Nephron (organoid): ENCODE results near the gene PTPRT.
A peak's percentile ranks its signal among the peaks of the same experiment; 100 is the strongest.
"Not testable (repeated sequence)": the region's sequence is repeated elsewhere in the genome, so short reads cannot be mapped to it uniquely, and the experiment has no call there.

Source experiments
- H3K27ac Mint-ChIP-seq, 3 experiments: 2 replicates each; pipeline ENCODE4 v1.8.0; 2020; ENCODE audit warnings: mixed read lengths in 3 of 3, mild to moderate bottlenecking in 2 of 3, moderate library complexity in 1 of 3
- H3K27me3 Mint-ChIP-seq: 2 replicates; pipeline ENCODE4 v1.8.0; 2021; ENCODE audit warnings: low read depth, mild to moderate bottlenecking, moderate library complexity, mixed read lengths
- H3K36me3 Mint-ChIP-seq: 2 replicates; pipeline ENCODE4 v1.8.0; 2020; ENCODE audit warnings: low read depth, mixed read lengths
- H3K4me1 Mint-ChIP-seq: 2 replicates; pipeline ENCODE4 v1.8.0; 2020; ENCODE audit warnings: mixed read lengths
- H3K4me3 Mint-ChIP-seq, 3 experiments: 2 replicates each; pipeline ENCODE4 v1.8.0; 2020; ENCODE audit warnings: mild to moderate bottlenecking in 3 of 3, mixed read lengths in 3 of 3, moderate library complexity in 2 of 3
- H3K9me3 Mint-ChIP-seq: 2 replicates; pipeline ENCODE4 v1.8.0; 2020; ENCODE audit warnings: mixed read lengths
- TF ChIP-seq, protein P1 (sequence below), 3 experiments: fragments of 200-600 bp; sonication (generic); IDR thresholded peaks; one replicate each; pipeline ENCODE4 v1.5.0; 2021; ENCODE audit warnings: antibody characterized with exemption in 3 of 3; ENCODE audit not compliant: unreplicated experiment in 3 of 3

Gene PTPRT

DNA sequence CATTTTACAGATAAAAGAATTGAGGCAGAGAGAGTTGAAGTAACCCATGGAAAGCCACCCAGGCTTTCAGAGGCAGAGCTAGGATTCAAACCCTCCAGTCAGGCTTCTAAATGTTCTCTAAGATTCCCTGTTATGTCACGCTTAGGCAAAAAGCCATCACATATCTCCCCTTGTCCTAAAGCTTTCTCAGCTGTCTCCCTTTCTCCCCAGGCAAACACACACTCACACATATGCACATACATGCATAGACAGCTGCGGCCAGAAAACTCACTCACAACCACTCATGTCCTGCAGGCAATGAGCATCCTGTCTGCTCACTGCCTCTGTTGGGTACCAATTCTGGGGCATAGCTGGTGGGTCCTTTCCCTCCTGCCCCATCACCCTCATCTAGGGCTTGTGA, 975.6 kb downstream of the PTPRT start:
- H3K27me3 Mint-ChIP-seq = peaks cover 4% of the 10 kb centered on the region
- no peaks in the 10 kb centered on the region for H3K36me3 Mint-ChIP-seq
- TF ChIP-seq, protein P1, sequence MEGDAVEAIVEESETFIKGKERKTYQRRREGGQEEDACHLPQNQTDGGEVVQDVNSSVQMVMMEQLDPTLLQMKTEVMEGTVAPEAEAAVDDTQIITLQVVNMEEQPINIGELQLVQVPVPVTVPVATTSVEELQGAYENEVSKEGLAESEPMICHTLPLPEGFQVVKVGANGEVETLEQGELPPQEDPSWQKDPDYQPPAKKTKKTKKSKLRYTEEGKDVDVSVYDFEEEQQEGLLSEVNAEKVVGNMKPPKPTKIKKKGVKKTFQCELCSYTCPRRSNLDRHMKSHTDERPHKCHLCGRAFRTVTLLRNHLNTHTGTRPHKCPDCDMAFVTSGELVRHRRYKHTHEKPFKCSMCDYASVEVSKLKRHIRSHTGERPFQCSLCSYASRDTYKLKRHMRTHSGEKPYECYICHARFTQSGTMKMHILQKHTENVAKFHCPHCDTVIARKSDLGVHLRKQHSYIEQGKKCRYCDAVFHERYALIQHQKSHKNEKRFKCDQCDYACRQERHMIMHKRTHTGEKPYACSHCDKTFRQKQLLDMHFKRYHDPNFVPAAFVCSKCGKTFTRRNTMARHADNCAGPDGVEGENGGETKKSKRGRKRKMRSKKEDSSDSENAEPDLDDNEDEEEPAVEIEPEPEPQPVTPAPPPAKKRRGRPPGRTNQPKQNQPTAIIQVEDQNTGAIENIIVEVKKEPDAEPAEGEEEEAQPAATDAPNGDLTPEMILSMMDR (IDR thresholded peaks at IDR 0.05; ENCODE audit: unreplicated experiment in 3 of 3) = no peak
- no peaks in the 10 kb centered on the region for H3K4me1 Mint-ChIP-seq
- no peak overlapping the region for H3K27ac Mint-ChIP-seq
- no peak overlapping the region for H3K4me3 Mint-ChIP-seq
- H3K9me3 Mint-ChIP-seq = no peaks in the 10 kb centered on the region

DNA sequence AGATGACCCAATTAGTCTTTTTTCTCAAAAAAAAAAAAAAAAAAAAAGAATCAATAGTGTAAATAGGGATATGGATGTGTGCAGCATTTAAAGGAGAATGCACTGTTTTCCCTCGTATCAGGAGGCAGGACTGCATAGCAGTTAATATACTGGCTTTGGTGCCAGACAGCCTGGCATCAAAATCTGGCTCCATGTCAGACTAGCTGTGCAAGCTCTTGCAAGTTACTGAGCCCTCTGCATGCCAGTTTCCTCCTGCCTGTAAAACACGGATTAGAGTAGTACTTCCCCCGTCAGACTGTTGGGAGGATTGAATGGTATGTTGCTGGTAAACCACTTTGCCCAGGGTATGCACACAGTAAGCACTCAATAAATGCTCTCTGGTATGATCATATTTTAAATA, 977.3 kb downstream of the PTPRT start:
- Mint-ChIP-seq H3K4me3 (no peak overlapping the region), H3K4me1 (no peaks in the 10 kb centered on the region), H3K36me3 (no peaks in the 10 kb centered on the region), H3K27me3 (peaks cover 4% of the 10 kb centered on the region), H3K27ac (no peak overlapping the region), H3K9me3 (peaks cover 3% of the 10 kb centered on the region)
- TF ChIP-seq, protein P1 (IDR thresholded peaks at IDR 0.05; ENCODE audit: unreplicated experiment in 3 of 3) = no peak

DNA sequence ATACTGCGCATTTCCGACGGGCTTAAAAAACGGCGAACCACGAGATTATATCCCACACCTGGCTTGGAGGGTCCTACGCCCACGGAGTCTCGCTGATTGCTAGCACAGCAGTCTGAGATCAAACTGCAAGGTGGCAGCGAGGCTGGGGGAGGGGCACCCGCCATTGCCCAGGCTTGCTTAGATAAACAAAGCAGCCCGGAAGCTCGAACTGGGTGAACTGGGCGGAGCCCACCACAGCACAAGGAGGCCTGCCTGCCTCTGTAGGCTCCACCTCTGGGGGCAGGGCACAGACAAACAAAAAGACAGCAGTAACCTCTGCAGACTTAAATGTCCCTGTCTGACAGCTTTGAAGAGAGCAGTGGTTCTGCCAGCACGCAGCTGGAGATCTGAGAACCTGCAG, 983.1 kb downstream of the PTPRT start:
- H3K4me1 Mint-ChIP-seq, H3K27ac Mint-ChIP-seq, H3K4me3 Mint-ChIP-seq, H3K9me3 Mint-ChIP-seq, H3K36me3 Mint-ChIP-seq: not testable (repeated sequence)
- peaks cover 18% of the 10 kb centered on the region for H3K27me3 Mint-ChIP-seq

DNA sequence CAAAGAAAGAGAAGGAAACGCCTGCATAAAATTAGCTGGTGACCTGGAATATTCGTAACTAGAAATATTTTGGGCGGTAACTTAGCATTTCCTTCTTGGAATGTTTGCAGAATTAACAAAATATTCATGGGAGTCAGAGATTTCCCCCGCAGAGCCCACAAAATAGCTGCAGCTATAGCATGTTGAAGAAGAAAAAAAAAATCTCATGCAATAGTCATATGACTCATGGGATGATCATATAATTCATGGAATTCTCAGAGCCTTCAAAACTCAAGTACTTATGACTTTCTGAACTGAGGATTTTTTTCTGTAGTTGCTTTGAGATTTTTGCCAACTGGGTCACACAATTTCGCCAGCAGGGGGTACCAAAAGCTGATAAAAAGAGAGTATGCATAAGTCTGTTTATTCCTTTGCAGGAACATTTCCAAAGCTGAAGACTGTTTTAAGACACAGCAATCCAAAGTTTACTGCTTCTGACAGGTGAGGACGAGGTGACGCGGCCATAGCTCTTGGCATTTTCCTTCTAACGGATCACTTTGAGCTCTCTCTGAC, 985.5 kb downstream of the PTPRT start:
- TF ChIP-seq, protein P1 (IDR thresholded peaks at IDR 0.05; ENCODE audit: unreplicated experiment in 3 of 3) = peak; percentile 32 to 53 (median 45)
- peaks cover 3% of the 10 kb centered on the region for H3K9me3 Mint-ChIP-seq
- no peaks in the 10 kb centered on the region for H3K4me1 Mint-ChIP-seq
- no peak overlapping the region for H3K27ac Mint-ChIP-seq
- no peaks in the 10 kb centered on the region for H3K36me3 Mint-ChIP-seq
- no peak overlapping the region for H3K4me3 Mint-ChIP-seq
- peaks cover 29% of the 10 kb centered on the region for H3K27me3 Mint-ChIP-seq

DNA sequence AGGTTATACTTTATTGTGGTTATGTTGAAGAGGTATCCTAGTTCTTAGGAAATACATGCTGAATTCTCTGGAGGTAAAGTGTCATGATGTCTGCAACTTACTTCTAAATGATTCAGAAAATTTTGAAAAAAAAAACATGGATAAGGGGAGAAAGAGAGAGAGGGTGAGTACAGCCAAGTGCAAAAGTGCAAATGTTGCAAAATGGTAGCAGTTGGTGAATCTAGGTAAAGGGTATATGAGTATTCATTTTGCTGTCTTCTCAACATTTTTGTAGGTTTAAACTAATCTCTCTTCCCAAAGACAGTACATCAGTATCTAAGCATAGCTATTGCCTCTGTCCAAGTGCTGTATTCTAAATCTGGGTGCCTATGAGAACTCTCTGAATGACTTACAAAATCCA, 992.1 kb downstream of the PTPRT start:
- no peaks in the 10 kb centered on the region for H3K9me3 Mint-ChIP-seq
- H3K27ac Mint-ChIP-seq = no peak overlapping the region
- H3K27me3 Mint-ChIP-seq = peaks cover 21% of the 10 kb centered on the region
- TF ChIP-seq, protein P1 (IDR thresholded peaks at IDR 0.05; ENCODE audit: unreplicated experiment in 3 of 3) = no peak
- H3K36me3 Mint-ChIP-seq = no peaks in the 10 kb centered on the region
- H3K4me3 Mint-ChIP-seq = no peak overlapping the region
- H3K4me1 Mint-ChIP-seq = no peaks in the 10 kb centered on the region

DNA sequence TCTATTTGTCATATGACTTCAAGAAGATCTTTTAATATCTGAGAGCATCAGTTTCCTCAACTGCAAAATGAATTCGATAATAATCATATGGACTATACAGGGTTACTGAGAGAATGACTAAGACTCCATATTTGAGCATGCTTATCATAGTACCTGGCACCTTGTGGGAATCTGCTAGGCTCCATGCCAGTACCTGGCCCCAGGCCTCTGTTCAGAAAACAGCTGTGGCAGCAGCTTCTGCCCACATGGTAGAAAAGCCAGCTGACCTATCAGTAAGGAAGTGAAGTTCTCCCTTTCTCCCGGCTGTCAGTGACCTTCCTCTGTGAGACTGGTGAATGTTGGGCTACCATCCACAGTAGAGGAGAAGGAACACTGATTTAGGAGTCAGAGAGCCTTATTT, 996.6 kb downstream of the PTPRT start:
- H3K27me3 Mint-ChIP-seq = no peaks in the 10 kb centered on the region
- TF ChIP-seq, protein P1 (IDR thresholded peaks at IDR 0.05; ENCODE audit: unreplicated experiment in 3 of 3) = no peak

More for the DNA sequence above, 996.6 kb downstream of the PTPRT start:
- H3K4me3 Mint-ChIP-seq = no peak overlapping the region
- no peaks in the 10 kb centered on the region for H3K4me1 Mint-ChIP-seq
- no peak overlapping the region for H3K27ac Mint-ChIP-seq
- no peaks in the 10 kb centered on the region for H3K9me3 Mint-ChIP-seq
- H3K36me3 Mint-ChIP-seq = no peaks in the 10 kb centered on the region
